GM10266 (cell line): ENCODE results near the gene TTI1.

Source experiments
- DNase-seq: peaks from one replicate; pipeline ENCODE4 v3.0.0; 2012; ENCODE audit errors: extremely low spot score
- TF ChIP-seq, protein P1 (sequence below): IDR thresholded peaks from 2 replicates; pipeline ENCODE4 v1.5.1; 2012; ENCODE audit warnings: mild to moderate bottlenecking, low read depth; ENCODE audit not compliant: control insufficient read depth, insufficient read depth; ENCODE audit errors: missing control alignments

Gene TTI1

GRCh38 chr20:38055294-38055693, 22.0 kb upstream of the TTI1 start:
- TF ChIP-seq, protein P1, sequence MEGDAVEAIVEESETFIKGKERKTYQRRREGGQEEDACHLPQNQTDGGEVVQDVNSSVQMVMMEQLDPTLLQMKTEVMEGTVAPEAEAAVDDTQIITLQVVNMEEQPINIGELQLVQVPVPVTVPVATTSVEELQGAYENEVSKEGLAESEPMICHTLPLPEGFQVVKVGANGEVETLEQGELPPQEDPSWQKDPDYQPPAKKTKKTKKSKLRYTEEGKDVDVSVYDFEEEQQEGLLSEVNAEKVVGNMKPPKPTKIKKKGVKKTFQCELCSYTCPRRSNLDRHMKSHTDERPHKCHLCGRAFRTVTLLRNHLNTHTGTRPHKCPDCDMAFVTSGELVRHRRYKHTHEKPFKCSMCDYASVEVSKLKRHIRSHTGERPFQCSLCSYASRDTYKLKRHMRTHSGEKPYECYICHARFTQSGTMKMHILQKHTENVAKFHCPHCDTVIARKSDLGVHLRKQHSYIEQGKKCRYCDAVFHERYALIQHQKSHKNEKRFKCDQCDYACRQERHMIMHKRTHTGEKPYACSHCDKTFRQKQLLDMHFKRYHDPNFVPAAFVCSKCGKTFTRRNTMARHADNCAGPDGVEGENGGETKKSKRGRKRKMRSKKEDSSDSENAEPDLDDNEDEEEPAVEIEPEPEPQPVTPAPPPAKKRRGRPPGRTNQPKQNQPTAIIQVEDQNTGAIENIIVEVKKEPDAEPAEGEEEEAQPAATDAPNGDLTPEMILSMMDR, result no peak
- DNase-seq, result no peak

GRCh38 chr20:38054647-38055046, 21.4 kb upstream of the TTI1 start:
- TF ChIP-seq, protein P1, result no peak
- no peak for DNase-seq

DNA sequence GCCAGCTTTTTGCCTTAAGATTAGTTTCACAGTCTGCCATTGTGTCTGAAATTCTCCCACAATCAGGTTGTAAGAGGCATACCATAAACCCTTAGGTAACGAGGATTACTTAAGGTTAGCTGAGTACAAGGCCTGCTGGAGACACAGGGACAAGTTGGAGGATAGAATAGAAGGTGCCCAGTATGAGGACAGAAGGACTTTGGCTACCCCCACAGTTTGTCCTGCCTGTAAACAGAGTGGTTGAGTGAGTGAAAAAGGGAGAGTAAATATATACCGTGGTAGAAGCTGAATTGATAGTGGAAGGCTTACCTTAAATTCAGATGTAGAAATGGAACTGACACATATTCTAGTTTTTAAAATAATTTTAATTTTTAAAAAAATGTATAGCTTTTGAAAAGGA, 19.6 kb upstream of the TTI1 start:
- TF ChIP-seq, protein P1, result no peak
- DNase-seq, result no peak

- no peak for DNase-seq
- TF ChIP-seq, protein P1, result no peak
Observed at GRCh38 chr20:38050686-38051085, 17.4 kb upstream of the TTI1 start.

DNA sequence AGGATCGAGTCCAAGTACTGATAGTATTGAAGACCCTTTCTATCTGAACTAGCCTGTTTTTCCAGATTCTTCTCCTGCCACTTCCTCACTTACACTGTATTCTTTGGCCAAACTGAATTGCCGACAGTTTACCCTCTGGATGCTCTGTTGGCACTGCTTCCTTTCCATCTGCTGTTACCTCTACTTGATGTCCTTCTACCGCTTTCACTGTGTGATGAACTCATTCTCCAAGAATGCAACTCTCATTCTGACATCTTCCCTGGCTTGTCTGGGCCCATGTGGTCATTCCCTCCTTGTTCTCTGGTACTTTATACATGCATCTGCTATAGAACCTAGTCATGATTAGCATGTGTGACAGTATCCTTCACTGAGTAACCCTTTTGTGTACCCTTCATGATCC, 16.5 kb upstream of the TTI1 start:
- no peak for DNase-seq
- TF ChIP-seq, protein P1, result no peak

DNA sequence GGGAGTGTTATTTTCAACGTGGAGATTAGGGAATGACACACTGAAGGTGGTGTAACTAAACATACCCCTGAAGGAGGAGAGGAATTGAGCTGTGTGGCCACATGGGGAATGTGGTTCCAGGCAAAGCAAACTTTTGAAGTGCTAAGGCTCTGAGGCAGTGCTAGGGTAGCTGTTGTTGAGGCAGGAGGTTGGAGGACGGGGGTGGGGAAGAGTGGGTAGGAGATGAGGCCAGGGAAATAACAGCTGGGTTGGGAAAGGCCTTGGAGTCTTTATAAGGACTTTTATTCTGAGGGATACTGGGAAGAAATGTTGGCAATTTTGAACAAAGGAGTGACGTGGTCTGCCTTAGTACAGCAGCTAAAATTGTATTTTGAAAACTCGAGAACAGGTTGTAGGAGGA, 13.3 kb upstream of the TTI1 start:
- DNase-seq, result no peak
- TF ChIP-seq, protein P1, result no peak

DNA sequence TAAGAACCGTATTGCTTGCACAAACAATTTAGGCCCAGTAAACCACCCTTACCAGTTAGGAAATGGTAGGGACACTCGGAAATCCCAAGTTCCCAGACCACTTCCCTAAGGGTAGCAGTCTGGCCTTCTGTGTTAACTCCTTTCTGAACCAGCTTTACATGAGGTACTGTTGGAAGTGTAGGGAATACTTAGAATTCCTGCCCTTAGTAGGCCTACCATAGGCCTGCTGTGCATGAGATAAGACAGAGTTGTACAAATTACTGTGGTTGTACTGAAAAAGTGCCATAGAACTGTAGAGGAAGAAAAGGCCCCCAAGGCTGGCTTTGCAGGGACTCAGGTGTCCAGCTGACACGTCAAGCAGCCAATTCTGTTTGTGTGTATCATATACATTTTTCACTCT, 11.4 kb upstream of the TTI1 start:
- TF ChIP-seq, protein P1, result no peak
- no peak for DNase-seq
